Astrocyte (in vitro differentiated cells and primary cell): ENCODE data around the gene RAET1L. TPM values are rescaled to one million over a fixed set of nuclear protein-coding genes. Genes with fewer than 3 reads are reported as not detected.
"Not testable (repeated sequence)": the region's sequence is repeated elsewhere in the genome, so short reads cannot be mapped to it uniquely, and the experiment has no call there.

Experiments used
- DNase-seq: peaks from one replicate; pipeline ENCODE4 v3.0.0-alpha.2; 2010; ENCODE audit warnings: low read depth
- FAIRE-seq: peaks from 2 replicates; lab custom pipeline; 2011; peaks lifted over from hg19 to GRCh38; lab: Jason Lieb, UNC
- H2AFZ ChIP-seq: 2 replicates; pipeline ENCODE4 v1.6.0; 2012; ENCODE audit warnings: low read depth, low read length, inconsistent platforms
- H3K27ac ChIP-seq: 2 replicates; pipeline ENCODE4 v1.5.1; 2011; ENCODE audit warnings: low read depth, low read length, inconsistent platforms
- H3K27me3 ChIP-seq: 2 replicates; pipeline ENCODE4 v1.6.0; 2011; ENCODE audit warnings: low read length, inconsistent platforms; ENCODE audit not compliant: insufficient read depth
- H3K36me3 ChIP-seq: 2 replicates; pipeline ENCODE4 v1.5.1; 2011; ENCODE audit warnings: low read length, inconsistent platforms; ENCODE audit not compliant: insufficient read depth
- H3K4me1 ChIP-seq: 2 replicates; pipeline ENCODE4 v1.5.1; 2011; ENCODE audit warnings: low read length, inconsistent platforms; ENCODE audit not compliant: insufficient read depth
- H3K4me2 ChIP-seq: 2 replicates; pipeline ENCODE4 v1.6.0; 2012; ENCODE audit warnings: low read length, inconsistent platforms
- H3K4me3 ChIP-seq: 2 replicates; pipeline ENCODE4 v1.5.1; 2011; ENCODE audit warnings: low read depth, mild to moderate bottlenecking, low read length, inconsistent platforms; ENCODE audit not compliant: insufficient read depth
- H3K79me2 ChIP-seq: 2 replicates; pipeline ENCODE4 v1.6.0; 2012; ENCODE audit warnings: mild to moderate bottlenecking, low read length, inconsistent platforms; ENCODE audit not compliant: insufficient read depth
- H3K9ac ChIP-seq: 2 replicates; pipeline ENCODE4 v1.6.0; 2012; ENCODE audit warnings: mild to moderate bottlenecking, low read length, inconsistent platforms
- H3K9me3 ChIP-seq: 2 replicates; pipeline ENCODE4 v1.5.1; 2012; ENCODE audit warnings: low read depth, mild to moderate bottlenecking, low read length, inconsistent platforms; ENCODE audit not compliant: insufficient read depth
- H4K20me1 ChIP-seq: 2 replicates; pipeline ENCODE4 v1.6.0; 2012; ENCODE audit warnings: low read length, inconsistent platforms; ENCODE audit not compliant: insufficient read depth
- H3K27ac Mint-ChIP-seq: one replicate; pipeline ENCODE4 v1.8.0; 2021; ENCODE audit warnings: mild to moderate bottlenecking, mixed read lengths; ENCODE audit not compliant: unreplicated experiment
- H3K27me3 Mint-ChIP-seq: one replicate; pipeline ENCODE4 v1.8.0; 2021; ENCODE audit warnings: low read depth, mixed read lengths; ENCODE audit not compliant: unreplicated experiment
- H3K36me3 Mint-ChIP-seq: one replicate; pipeline ENCODE4 v1.8.0; 2021; ENCODE audit warnings: low read depth, mixed read lengths; ENCODE audit not compliant: unreplicated experiment
- H3K4me1 Mint-ChIP-seq: one replicate; pipeline ENCODE4 v1.8.0; 2021; ENCODE audit warnings: low read depth, mixed read lengths; ENCODE audit not compliant: unreplicated experiment
- H3K4me3 Mint-ChIP-seq: one replicate; pipeline ENCODE4 v1.8.0; 2021; ENCODE audit warnings: mild to moderate bottlenecking, moderate library complexity, mixed read lengths; ENCODE audit not compliant: unreplicated experiment
- H3K9me3 Mint-ChIP-seq: one replicate; pipeline ENCODE4 v1.8.0; 2021; ENCODE audit warnings: mild to moderate bottlenecking, mixed read lengths; ENCODE audit not compliant: unreplicated experiment
- EZH2 ChIP-seq: IDR thresholded peaks from 2 replicates; pipeline ENCODE4 v1.6.1; 2012; ENCODE audit warnings: mild to moderate bottlenecking, low read length, inconsistent platforms; ENCODE audit not compliant: insufficient read depth
- total RNA-seq: library from RNA; stranded (reverse); gene quantifications from 2 replicates; pipeline ENCODE4 v1.2.1, GENCODE V29; 2021
- TF ChIP-seq, protein P1 (sequence below): IDR thresholded peaks from 2 replicates; pipeline ENCODE4 v1.5.1; 2011; ENCODE audit warnings: low read depth, mild to moderate bottlenecking, inconsistent platforms, low read length, moderate library complexity; ENCODE audit not compliant: insufficient read depth

RAET1L gene
- total RNA-seq, 1 donor from 2014 or later = not detected

- Histone ChIP-seq H3K36me3 (no peaks in the 10 kb centered on the region), H3K27me3 (peaks cover 52% of the 10 kb centered on the region), H4K20me1 (no peaks in the 10 kb centered on the region), H3K4me1 (no peaks in the 10 kb centered on the region), H3K4me3 (no peak overlapping the region), H3K9ac (no peak overlapping the region), H2AFZ (no peak overlapping the region), H3K9me3 (no peaks in the 10 kb centered on the region), H3K27ac (no peak overlapping the region), H3K79me2 (no peaks in the 10 kb centered on the region), H3K4me2 (no peak overlapping the region)
- DNase-seq = no peak
- FAIRE-seq = no peak
- Mint-ChIP-seq H3K36me3 (peaks cover 2% of the 10 kb centered on the region), H3K9me3 (peaks cover 10% of the 10 kb centered on the region), H3K4me1 (peaks cover 18% of the 10 kb centered on the region), H3K4me3 (no peak overlapping the region), H3K27me3 (peaks cover 88% of the 10 kb centered on the region), H3K27ac (peak overlapping the region; percentile 7)
- no peak for TF ChIP-seq EZH2
- TF ChIP-seq, protein P1, sequence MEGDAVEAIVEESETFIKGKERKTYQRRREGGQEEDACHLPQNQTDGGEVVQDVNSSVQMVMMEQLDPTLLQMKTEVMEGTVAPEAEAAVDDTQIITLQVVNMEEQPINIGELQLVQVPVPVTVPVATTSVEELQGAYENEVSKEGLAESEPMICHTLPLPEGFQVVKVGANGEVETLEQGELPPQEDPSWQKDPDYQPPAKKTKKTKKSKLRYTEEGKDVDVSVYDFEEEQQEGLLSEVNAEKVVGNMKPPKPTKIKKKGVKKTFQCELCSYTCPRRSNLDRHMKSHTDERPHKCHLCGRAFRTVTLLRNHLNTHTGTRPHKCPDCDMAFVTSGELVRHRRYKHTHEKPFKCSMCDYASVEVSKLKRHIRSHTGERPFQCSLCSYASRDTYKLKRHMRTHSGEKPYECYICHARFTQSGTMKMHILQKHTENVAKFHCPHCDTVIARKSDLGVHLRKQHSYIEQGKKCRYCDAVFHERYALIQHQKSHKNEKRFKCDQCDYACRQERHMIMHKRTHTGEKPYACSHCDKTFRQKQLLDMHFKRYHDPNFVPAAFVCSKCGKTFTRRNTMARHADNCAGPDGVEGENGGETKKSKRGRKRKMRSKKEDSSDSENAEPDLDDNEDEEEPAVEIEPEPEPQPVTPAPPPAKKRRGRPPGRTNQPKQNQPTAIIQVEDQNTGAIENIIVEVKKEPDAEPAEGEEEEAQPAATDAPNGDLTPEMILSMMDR = no peak
Observed at GRCh38 chr6:149995971-149996370, 29.4 kb downstream of the RAET1L start.

- TF ChIP-seq, protein P1 = no peak
- TF ChIP-seq EZH2 = no peak
- no peak for FAIRE-seq
- H3K4me3 ChIP-seq = no peak overlapping the region
- no peak overlapping the region for H3K9ac ChIP-seq
- no peak overlapping the region for H3K27ac ChIP-seq
- H3K4me1 Mint-ChIP-seq = peaks cover 17% of the 10 kb centered on the region
- H3K27me3 ChIP-seq = peaks cover 57% of the 10 kb centered on the region
- peaks cover 13% of the 10 kb centered on the region for H3K9me3 Mint-ChIP-seq
- no peak overlapping the region for H3K4me3 Mint-ChIP-seq
- H2AFZ ChIP-seq = no peak overlapping the region
- peaks cover 2% of the 10 kb centered on the region for H3K36me3 Mint-ChIP-seq
- no peak for DNase-seq
- no peak overlapping the region for H3K27ac Mint-ChIP-seq
- H3K4me2 ChIP-seq = no peak overlapping the region
- H3K9me3 ChIP-seq = no peaks in the 10 kb centered on the region
- H3K36me3 ChIP-seq = no peaks in the 10 kb centered on the region
- H3K27me3 Mint-ChIP-seq = peaks cover 86% of the 10 kb centered on the region
- H3K4me1 ChIP-seq = peaks cover 5% of the 10 kb centered on the region
- H3K79me2 ChIP-seq = no peaks in the 10 kb centered on the region
- no peaks in the 10 kb centered on the region for H4K20me1 ChIP-seq
Observed at GRCh38 chr6:149995235-149995750, 30.0 kb downstream of the RAET1L start.

- DNase-seq (no peak), FAIRE-seq (no peak)
- peaks cover 14% of the 10 kb centered on the region for H3K4me1 Mint-ChIP-seq
- Histone ChIP-seq H3K4me2 (no peak overlapping the region), H3K27me3 (peaks cover 86% of the 10 kb centered on the region), H3K9me3 (peaks cover 18% of the 10 kb centered on the region), H4K20me1 (peaks cover 6% of the 10 kb centered on the region), H3K4me3 (no peak overlapping the region), H3K36me3 (no peaks in the 10 kb centered on the region), H3K9ac (no peak overlapping the region), H3K27ac (no peak overlapping the region), H3K79me2 (no peaks in the 10 kb centered on the region), H2AFZ (no peak overlapping the region), H3K4me1 (peaks cover 9% of the 10 kb centered on the region)
- TF ChIP-seq, protein P1 = no peak
- TF ChIP-seq EZH2 = no peak
- peaks cover 31% of the 10 kb centered on the region for H3K9me3 Mint-ChIP-seq
- no peak overlapping the region for H3K4me3 Mint-ChIP-seq
- peaks cover 93% of the 10 kb centered on the region for H3K27me3 Mint-ChIP-seq
- H3K27ac Mint-ChIP-seq = no peak overlapping the region
- H3K36me3 Mint-ChIP-seq = peaks cover 5% of the 10 kb centered on the region
Observed at GRCh38 chr6:149991838-149992237, 33.5 kb downstream of the RAET1L start.

GRCh38 chr6:149991472-149991795, 33.9 kb downstream of the RAET1L start:
- not testable (repeated sequence) for H3K27ac ChIP-seq, H3K9ac ChIP-seq, DNase-seq, H3K79me2 ChIP-seq, H2AFZ ChIP-seq, FAIRE-seq, H3K27ac Mint-ChIP-seq, H3K4me1 ChIP-seq, H3K36me3 Mint-ChIP-seq, H4K20me1 ChIP-seq, H3K4me3 ChIP-seq, H3K36me3 ChIP-seq
- peak overlapping the region; percentile 74 for H3K4me2 ChIP-seq
- H3K27me3 ChIP-seq = peaks cover 87% of the 10 kb centered on the region
- Mint-ChIP-seq H3K27me3 (peaks cover 94% of the 10 kb centered on the region), H3K9me3 (peaks cover 31% of the 10 kb centered on the region), H3K4me3 (peak overlapping the region; percentile 42), H3K4me1 (peaks cover 11% of the 10 kb centered on the region)
- H3K9me3 ChIP-seq = peaks cover 18% of the 10 kb centered on the region
